ENCODE data around the gene SH3D21. TPM values are rescaled to one million over a fixed set of nuclear protein-coding genes. Genes with fewer than 3 reads are reported as not detected.

The SH3D21 gene
- total and polyA plus RNA-seq, 5 donors, result 2.5 to 4.7 (median 4.1) TPM

DNA sequence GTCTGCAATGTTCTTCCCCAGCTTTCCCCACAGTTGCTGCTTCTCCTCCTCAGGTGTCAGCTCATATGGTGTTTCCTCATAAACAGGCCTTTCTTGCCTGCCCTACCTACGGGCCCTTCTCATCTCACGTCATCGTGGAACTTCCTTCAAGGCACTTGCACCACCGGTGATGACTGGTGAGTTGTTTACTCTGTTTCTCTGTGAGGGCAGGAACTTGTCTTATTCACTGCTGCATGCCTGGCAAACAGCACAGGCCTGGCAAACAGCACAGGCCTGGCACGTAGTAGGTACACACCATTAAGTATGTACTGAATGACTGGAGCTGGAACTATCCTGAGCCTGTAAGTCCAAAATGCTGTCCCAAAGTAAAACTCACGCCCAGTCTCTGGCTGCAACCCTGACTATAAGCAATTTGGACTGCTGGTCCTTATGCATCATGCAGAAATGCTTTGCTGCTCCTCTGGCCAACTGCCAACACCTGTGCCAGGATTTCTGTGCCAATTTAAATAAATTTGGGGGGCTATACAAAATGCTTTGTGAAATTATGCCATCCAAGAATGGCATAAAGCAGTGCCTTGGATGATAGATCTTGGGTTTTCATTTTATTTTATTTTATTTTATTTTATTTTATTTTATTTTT, 53.9 kb downstream of the SH3D21 start:
- Histone ChIP-seq H3K9me3 (ENCODE audit: control insufficient read depth, low read length) (no peaks in the 10 kb centered on the region), H3K4me1 (ENCODE audit: control insufficient read depth, insufficient read depth, low read length) (no peaks in the 10 kb centered on the region), H3K27ac (ENCODE audit: low read length) (no peak overlapping the region), H3K27me3 (ENCODE audit: control insufficient read depth, insufficient read depth) (no peaks in the 10 kb centered on the region), H3K4me3 (ENCODE audit: low read length) (no peak overlapping the region)
- intact Hi-C loops (cut with DNase I), result no loop called here
- WGBS, result 81% methylated on average over 6 of the region's 6 CpGs
- ATAC-seq (no peak), DNase-seq (peak in 1 of 3 donors; percentile 24)

DNA sequence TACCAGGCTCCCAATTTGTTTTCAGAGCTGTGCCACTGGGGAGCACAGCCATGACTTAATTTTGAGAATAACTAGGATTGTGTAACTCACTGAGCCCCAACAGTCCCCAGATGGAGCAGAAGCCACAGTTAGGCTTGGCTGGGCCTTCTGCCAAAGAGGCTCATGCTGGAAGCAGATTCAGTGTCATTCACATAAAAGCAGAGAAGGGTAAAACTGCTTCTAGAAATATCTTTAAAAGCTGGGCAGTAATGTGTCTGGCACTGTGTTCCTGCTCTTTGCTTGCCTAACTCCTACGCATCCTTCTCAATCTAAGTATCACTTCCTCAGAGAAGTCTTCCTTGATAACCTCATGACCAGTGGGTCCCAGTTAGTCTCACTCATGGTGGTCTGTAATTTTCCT, 59.2 kb downstream of the SH3D21 start:
- H3K9me3 ChIP-seq (ENCODE audit: control insufficient read depth, low read length), result no peaks in the 10 kb centered on the region
- no peak overlapping the region for H3K4me3 ChIP-seq (ENCODE audit: low read length)
- no peak overlapping the region for H3K27ac ChIP-seq (ENCODE audit: low read length)
- ATAC-seq, result peak; percentile 28 to 68
- 59% methylated on average over 1 of the region's 1 CpG for WGBS
- intact Hi-C loops (cut with DNase I), result no loop called here
- DNase-seq, result peak; percentile 77 to 91 (median 85)
- no peaks in the 10 kb centered on the region for H3K27me3 ChIP-seq (ENCODE audit: control insufficient read depth, insufficient read depth)
- peaks cover 7% of the 10 kb centered on the region for H3K4me1 ChIP-seq (ENCODE audit: control insufficient read depth, insufficient read depth, low read length)

DNA sequence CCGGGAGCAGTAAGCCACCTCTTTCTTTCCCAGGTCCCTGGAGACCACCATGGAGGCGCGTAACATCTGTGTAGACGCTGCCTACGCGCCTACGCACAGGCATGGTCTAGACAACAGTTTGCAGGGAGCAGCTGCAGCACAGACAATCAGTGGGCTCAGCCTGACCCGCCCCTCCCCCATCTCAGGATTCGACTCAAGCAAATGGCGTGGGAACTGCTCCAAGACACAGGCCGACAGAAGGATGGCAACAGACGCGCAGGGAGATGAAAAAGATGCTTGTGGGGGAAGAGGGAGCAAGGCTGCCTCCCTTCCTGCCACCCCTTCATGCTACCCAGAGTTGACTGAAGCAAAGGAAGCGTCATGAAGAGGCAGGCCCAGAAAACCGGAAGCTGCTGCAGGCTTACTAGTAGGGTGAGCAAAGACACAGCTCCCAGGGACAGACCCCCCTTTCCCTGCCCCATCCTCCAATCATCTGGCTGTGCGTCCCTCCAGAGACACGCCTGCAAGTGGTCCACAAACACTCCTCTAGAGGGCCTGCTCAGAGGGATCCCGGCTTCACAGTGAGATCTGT, 60.0 kb downstream of the SH3D21 start:
- intact Hi-C loops (cut with DNase I), result no loop called here
- Histone ChIP-seq H3K4me3 (ENCODE audit: low read length) (no peak overlapping the region), H3K27me3 (ENCODE audit: control insufficient read depth, insufficient read depth) (no peaks in the 10 kb centered on the region), H3K4me1 (ENCODE audit: control insufficient read depth, insufficient read depth, low read length) (peaks cover 7% of the 10 kb centered on the region), H3K27ac (ENCODE audit: low read length) (peak overlapping the region; percentile 22), H3K9me3 (ENCODE audit: control insufficient read depth, low read length) (no peaks in the 10 kb centered on the region)
- DNase-seq (peak in 2 of 3 donors; percentile 74 to 80), ATAC-seq (peak; percentile 30 to 57)
- WGBS, result 33% methylated on average over 18 of the region's 18 CpGs

DNA sequence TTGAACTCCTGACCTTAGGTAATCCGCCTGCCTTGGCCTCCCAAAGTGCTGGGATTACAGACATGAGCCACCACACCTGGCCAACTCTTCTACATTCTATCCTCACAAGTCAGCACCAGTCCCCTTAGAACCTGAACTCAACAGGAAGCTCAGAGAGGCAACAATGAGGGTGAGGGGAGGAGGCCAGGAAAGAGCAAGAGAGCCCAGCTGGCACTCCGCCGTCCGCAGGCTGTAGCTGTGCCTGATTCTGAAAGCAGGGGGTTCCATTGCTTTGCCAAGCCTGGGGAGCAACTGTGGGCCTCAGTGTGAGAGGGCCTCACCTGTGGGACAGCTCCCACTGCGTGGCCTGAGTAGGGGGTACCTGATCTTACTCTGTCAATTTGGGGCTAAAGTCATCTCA, 60.9 kb downstream of the SH3D21 start:
- Histone ChIP-seq H3K4me1 (ENCODE audit: control insufficient read depth, insufficient read depth, low read length) (peaks cover 7% of the 10 kb centered on the region), H3K4me3 (ENCODE audit: low read length) (no peak overlapping the region), H3K27ac (ENCODE audit: low read length) (no peak overlapping the region), H3K27me3 (ENCODE audit: control insufficient read depth, insufficient read depth) (no peaks in the 10 kb centered on the region), H3K9me3 (ENCODE audit: control insufficient read depth, low read length) (no peaks in the 10 kb centered on the region)
- WGBS, result 77% methylated on average over 5 of the region's 5 CpGs
- intact Hi-C loops (cut with DNase I), result no loop called here
- ATAC-seq (no peak), DNase-seq (peak in 2 of 3 donors; percentile 50 to 54)

DNA sequence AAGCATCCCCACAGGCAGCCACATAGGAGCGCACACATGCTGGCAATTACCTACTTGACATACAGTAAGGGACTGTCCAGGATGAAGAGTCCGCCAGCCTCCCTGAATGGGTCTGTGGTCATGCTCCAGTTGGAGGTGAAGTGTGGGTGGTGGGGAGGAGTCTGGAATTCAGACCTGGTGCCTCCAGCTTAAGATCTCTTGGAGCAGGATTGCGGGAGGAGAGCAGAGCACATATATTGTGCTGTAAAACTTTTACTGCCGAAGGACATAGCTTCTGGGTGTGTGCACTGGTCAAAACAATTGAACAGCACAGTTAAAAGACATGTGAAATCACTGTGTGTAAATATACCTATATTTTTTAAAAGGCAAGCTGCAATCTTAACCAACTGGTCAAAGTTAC, 61.6 kb downstream of the SH3D21 start:
- WGBS, result 91% methylated on average over 4 of the region's 4 CpGs
- ATAC-seq (no peak), DNase-seq (peak in 2 of 3 donors; percentile 6 to 40)
- intact Hi-C loops (cut with DNase I), result no loop called here
- no peaks in the 10 kb centered on the region for H3K9me3 ChIP-seq (ENCODE audit: control insufficient read depth, low read length)
- H3K27ac ChIP-seq (ENCODE audit: low read length), result no peak overlapping the region
- H3K4me3 ChIP-seq (ENCODE audit: low read length), result no peak overlapping the region
- H3K27me3 ChIP-seq (ENCODE audit: control insufficient read depth, insufficient read depth), result no peaks in the 10 kb centered on the region
- peaks cover 10% of the 10 kb centered on the region for H3K4me1 ChIP-seq (ENCODE audit: control insufficient read depth, insufficient read depth, low read length)

DNA sequence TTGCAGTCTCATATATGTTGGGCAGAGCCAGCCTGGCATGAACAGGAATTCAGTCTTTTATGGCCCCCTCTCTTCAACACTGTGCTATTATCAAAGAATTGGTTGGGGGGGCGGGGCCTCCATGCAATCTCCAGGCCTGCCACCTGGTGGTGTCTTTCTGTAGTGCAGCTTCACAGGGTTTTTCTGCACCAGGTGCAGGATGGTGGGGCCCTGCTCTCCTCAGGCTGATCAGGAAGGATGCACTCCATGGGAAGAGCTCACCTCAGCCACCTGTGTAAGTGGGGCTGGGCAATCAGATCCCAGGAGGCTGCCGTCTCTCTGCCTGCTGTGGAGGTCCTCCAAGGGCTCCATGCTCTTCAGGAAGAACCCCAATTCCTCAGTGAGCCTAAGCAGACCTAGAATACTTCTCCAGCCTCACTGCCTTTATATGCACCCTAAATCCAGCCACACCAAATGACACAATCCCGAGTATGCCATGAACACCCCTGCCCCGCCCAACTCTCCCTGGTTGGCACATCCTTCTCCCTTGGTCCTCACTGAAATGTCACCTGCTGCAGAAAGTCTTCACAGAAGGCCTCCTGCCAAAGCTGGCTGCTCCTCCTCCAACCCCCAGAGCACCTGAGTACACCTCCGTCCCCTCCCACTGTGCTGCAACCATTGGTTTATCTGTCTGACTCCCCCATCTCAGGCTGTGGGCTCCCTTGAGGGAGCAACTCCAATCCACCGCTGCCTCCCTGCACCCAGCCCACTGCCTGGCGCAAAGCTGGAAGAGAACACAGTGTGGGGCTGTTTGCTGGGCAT, 63.1 kb downstream of the SH3D21 start:
- Histone ChIP-seq H3K4me3 (ENCODE audit: low read length) (no peak overlapping the region), H3K9me3 (ENCODE audit: control insufficient read depth, low read length) (no peaks in the 10 kb centered on the region), H3K27ac (ENCODE audit: low read length) (no peak overlapping the region), H3K27me3 (ENCODE audit: control insufficient read depth, insufficient read depth) (no peaks in the 10 kb centered on the region), H3K4me1 (ENCODE audit: control insufficient read depth, insufficient read depth, low read length) (peaks cover 22% of the 10 kb centered on the region)
- intact Hi-C loops (cut with DNase I), result no loop called here
- peak; percentile 68 to 90 (median 85) for DNase-seq
- ATAC-seq, result peak; percentile 18 to 22
- WGBS, result 67% methylated on average over 7 of the region's 7 CpGs

Other genes with a start within 250 kb of the SH3D21 start
- under 1 TPM in 2 of 4 donors, not detected in 2; 0.23 to 0.35 TPM for gene TEKT2, start 222.3 kb upstream of the SH3D21 start, total RNA-seq
- gene TEKT2, start 222.3 kb upstream of the SH3D21 start, polyA plus RNA-seq, result 0.14 TPM
- 10 to 100 TPM; 12.3 to 17.1 (median 13.0) TPM for gene ADPRS, start 217.5 kb upstream of the SH3D21 start, total RNA-seq
- 19.5 TPM for gene ADPRS, start 217.5 kb upstream of the SH3D21 start, polyA plus RNA-seq
- 1 to 10 TPM; 2.7 to 4.1 (median 3.3) TPM for gene COL8A2, start 181.1 kb upstream of the SH3D21 start, total RNA-seq
- 2.4 TPM for gene COL8A2, start 181.1 kb upstream of the SH3D21 start, polyA plus RNA-seq
- 10 to 100 TPM; 58.5 to 67.2 (median 64.0) TPM for gene TRAPPC3, start 156.9 kb upstream of the SH3D21 start, total RNA-seq
- gene TRAPPC3, start 156.9 kb upstream of the SH3D21 start, polyA plus RNA-seq, result 73.6 TPM
- gene MAP7D1, start 150.2 kb upstream of the SH3D21 start, total RNA-seq, result 100 to 1,000 TPM; 285 to 403 (median 374) TPM
- 330 TPM for gene MAP7D1, start 150.2 kb upstream of the SH3D21 start, polyA plus RNA-seq
- gene THRAP3, start 81.9 kb upstream of the SH3D21 start, total RNA-seq, result 10 to 100 TPM; 66.3 to 85.5 (median 77.3) TPM
- 32.6 TPM for gene THRAP3, start 81.9 kb upstream of the SH3D21 start, polyA plus RNA-seq
- 10 to 100 TPM; 11.5 to 14.0 (median 13.1) TPM for gene EVA1B, start 17.3 kb downstream of the SH3D21 start, total RNA-seq
- 17.4 TPM for gene EVA1B, start 17.3 kb downstream of the SH3D21 start, polyA plus RNA-seq
- gene STK40, start 79.6 kb downstream of the SH3D21 start, total RNA-seq, result 10 to 100 TPM; 66.7 to 85.0 (median 73.7) TPM
- 54.8 TPM for gene STK40, start 79.6 kb downstream of the SH3D21 start, polyA plus RNA-seq
- 10 to 100 TPM; 70.9 to 76.4 (median 73.5) TPM for gene LSM10, start 91.5 kb downstream of the SH3D21 start, total RNA-seq
- gene LSM10, start 91.5 kb downstream of the SH3D21 start, polyA plus RNA-seq, result 121 TPM
- 10 to 100 TPM in 1 of 4 donors, 1 to 10 TPM in 3; 7.3 to 10.2 (median 8.5) TPM for gene OSCP1, start 144.1 kb downstream of the SH3D21 start, total RNA-seq
- gene OSCP1, start 144.1 kb downstream of the SH3D21 start, polyA plus RNA-seq, result 6.7 TPM
- 10 to 100 TPM; 86.7 to 91.7 (median 89.2) TPM for gene MRPS15, start 158.0 kb downstream of the SH3D21 start, total RNA-seq
- gene MRPS15, start 158.0 kb downstream of the SH3D21 start, polyA plus RNA-seq, result 206 TPM
- 10 to 100 TPM in 1 of 4 donors, 1 to 10 TPM in 3; 5.0 to 10.9 (median 5.9) TPM for gene CSF3R, start 176.5 kb downstream of the SH3D21 start, total RNA-seq
- gene CSF3R, start 176.5 kb downstream of the SH3D21 start, polyA plus RNA-seq, result 4.0 TPM

Data from right cardiac atrium (tissue), 5 donors.